Cardiac septum (tissue), 1 donor: ENCODE results near the gene PCDH15. TPM values are rescaled to one million over a fixed set of nuclear protein-coding genes. Genes with fewer than 3 reads are reported as not detected.
"Not testable (repeated sequence)": the region's sequence is repeated elsewhere in the genome, so short reads cannot be mapped to it uniquely, and the experiment has no call there.

ENCODE experiments used
- DNase-seq: peaks from one replicate; pipeline ENCODE4 v3.0.0-alpha.2; 2020; ENCODE audit warnings: low spot score
- intact Hi-C: fragments of 100-400 bp; cut with DNase I; formaldehyde crosslinking; loops from one replicate; pipeline ENCODE4 v1.14.0; 2022
- total RNA-seq: library from RNA; stranded (reverse); fragmentation: NEBNext Ultra II Directional; extraction: Animal tissue kit (Norgen Biotek cat#: 25700); gene quantifications from one replicate; pipeline ENCODE4 v1.2.1, GENCODE V29; 2021
- donor health status: DM: no; HTN: no; CAD: no.

Gene PCDH15
- total RNA-seq, 1 donor from 2014 or later, result 0.57 TPM

GRCh38 chr10:54587971-54588370, 213.1 kb downstream of the PCDH15 start:
- DNase-seq, result no peak
- intact Hi-C loops, result no loop called here

GRCh38 chr10:54585572-54585971, 215.5 kb downstream of the PCDH15 start:
- intact Hi-C loops, result no loop called here
- DNase-seq, result no peak

GRCh38 chr10:54577682-54578081, 223.3 kb downstream of the PCDH15 start:
- no peak for DNase-seq
- intact Hi-C loops, result no loop called here

DNA sequence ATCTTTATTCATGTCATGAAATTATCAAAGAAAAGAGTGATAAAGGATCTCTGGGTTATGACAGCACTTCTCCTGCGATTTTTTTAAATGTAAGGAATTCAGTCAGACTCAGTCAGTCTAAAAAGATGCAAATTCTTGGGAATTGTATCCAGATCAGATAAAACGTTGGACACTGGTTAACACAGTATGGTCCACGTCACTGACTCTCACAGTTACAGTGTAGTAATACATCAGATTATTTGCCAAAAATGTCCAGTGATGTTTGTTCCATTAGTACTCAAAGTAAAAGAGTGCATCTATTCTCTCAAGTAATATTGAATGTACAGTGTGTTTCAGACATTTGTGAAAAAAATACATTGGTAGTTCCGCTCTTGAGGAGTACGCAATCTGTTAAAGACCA, 224.5 kb downstream of the PCDH15 start:
- DNase-seq, result no peak
- intact Hi-C loops, result no loop called here

DNA sequence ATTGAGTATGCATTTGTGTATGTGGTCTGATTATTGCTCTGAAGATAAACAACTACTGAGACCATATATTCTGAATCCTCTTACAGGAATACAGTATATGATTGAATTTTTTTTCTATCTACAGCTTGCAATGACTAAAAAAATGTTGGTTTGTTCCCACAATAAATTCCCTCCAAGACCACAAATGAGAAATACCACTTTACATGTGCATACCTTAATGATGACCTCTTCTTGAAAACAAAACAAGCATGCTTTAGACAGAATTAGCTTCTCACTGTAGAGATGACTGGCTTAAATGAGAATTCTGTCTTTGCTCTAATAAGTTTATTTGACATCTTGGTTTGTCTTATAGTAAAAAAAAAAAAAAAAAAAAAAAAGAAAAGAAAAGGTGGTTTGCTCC, 241.5 kb downstream of the PCDH15 start:
- no peak for DNase-seq
- intact Hi-C loops, result no loop called here

DNA sequence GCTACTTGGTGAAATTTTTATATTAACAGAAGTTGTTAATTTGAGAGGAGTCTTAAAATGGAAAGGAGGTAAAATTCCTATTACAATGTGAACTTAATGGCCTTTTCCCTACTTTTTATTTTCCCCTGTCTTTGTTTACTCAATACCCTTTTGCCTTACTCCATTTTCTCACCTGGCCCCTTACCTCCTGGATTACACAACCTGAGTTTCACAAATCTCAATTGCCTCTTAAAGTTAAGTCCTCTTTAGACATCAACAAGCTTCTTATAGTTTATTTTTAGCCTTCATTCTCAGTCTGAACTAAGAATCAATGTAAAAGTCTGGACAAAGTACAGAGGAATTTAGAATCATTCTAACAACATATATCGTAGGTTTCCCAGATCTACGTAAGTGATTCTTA, 247.0 kb downstream of the PCDH15 start:
- DNase-seq, result no peak
- intact Hi-C loops, result no loop called here

DNA sequence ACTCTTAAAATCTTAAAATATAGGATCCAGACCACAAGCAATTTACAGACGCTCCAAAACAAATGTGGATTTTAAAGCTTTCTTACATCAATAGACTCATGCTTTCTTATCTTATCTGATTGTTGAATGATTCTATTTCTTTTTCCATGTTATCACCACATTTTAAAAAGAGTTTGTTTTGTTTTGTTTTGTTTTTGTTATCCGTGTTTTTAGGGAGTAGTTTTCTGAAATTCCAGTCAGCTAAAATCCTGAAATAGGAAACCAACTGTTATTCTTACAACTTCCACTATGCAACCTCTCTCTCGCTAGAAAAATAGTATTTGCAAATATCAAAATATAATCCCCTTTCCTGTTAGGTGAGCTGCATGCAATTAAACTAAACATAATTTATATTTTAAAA, 251.0 kb downstream of the PCDH15 start:
- DNase-seq, result no peak
- intact Hi-C loops, result no loop called here

- no peak for DNase-seq
- intact Hi-C loops, result no loop called here
Observed at GRCh38 chr10:54531296-54531695, 269.7 kb downstream of the PCDH15 start.

GRCh38 chr10:54530299-54530698, 270.7 kb downstream of the PCDH15 start:
- DNase-seq, result no peak
- intact Hi-C loops, result no loop called here

DNA sequence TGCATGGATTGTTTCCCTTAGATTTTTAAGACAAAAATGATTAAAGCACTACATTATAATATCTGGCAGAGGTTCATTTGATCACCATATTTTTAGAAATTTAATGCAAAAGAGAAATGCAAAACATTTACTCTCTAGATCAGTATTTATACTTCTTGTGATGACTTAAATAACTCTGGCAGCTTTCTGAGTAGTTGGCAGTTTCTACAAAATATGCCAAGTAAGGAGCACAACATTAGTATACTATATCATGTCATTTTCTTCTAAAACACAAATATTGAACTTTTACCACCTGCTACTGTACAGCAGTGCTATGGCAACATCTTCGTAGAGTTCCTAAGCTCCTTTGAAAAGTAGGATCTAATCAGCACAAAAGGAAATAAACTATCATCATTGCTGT, 275.2 kb downstream of the PCDH15 start:
- DNase-seq, result no peak
- intact Hi-C loops, result no loop called here

DNA sequence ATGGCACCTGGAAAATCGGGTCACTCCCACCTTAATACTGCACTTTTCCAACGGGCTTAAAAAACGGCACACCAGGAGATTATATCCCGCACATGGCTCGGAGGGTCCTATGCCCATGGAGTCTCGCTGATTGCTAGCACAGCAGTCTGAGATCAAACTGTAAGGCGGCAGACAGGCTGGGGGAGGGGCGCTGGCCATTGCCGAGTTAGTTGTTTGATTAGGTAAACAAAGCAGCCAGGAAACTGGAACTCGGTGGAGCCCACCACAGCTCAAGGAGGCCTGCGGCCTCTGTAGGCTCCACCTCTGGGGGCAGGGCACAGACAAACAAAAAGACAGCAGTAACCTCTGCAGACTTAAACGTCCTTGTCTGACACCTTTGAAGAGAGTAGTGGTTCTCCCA, 285.8 kb downstream of the PCDH15 start:
- DNase-seq, intact Hi-C loops: not testable (repeated sequence)

GRCh38 chr10:54503863-54504262, 297.2 kb downstream of the PCDH15 start:
- intact Hi-C loops, result no loop called here
- no peak for DNase-seq

DNA sequence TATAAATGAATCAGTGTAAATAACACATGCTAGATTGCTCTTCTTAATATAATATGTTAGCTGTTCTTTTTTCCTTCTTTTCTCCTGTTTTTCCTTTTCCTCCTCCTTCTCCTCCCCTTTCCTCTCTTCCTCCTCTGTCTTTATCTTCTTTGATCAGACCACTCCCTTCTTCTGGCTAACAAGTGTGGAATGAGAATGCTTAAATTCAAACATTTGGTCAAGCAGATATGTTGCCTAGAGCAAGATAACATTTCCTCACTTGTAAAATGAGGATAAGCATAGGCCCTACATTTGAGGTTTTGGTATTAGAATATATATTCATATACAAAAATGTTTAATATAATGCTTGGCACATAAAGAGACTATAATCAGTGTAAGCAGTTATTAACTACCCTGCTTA, 299.1 kb downstream of the PCDH15 start:
- intact Hi-C loops, result no loop called here

DNA sequence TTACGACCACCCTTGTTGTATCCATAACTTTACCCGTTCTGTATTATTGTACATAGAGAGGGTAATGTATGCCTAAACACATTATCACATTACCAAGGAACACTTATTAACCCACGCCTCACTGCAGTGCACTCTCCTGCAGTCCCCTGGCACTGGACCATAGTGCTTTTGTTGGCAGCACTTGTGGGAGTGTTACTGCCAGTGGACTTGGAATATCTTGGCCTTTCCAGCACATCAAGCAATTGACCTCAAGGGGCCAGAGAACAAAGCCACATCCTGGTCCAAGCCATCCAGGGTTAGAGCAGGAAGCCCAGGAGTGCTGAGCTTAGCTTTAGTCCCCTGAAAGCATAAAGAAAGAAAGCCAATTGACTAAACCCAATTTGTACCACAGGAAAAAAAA, 304.2 kb downstream of the PCDH15 start:
- DNase-seq, result no peak
- intact Hi-C loops, result no loop called here

More for the DNA sequence above, 299.1 kb downstream of the PCDH15 start:
- no peak for DNase-seq

DNA sequence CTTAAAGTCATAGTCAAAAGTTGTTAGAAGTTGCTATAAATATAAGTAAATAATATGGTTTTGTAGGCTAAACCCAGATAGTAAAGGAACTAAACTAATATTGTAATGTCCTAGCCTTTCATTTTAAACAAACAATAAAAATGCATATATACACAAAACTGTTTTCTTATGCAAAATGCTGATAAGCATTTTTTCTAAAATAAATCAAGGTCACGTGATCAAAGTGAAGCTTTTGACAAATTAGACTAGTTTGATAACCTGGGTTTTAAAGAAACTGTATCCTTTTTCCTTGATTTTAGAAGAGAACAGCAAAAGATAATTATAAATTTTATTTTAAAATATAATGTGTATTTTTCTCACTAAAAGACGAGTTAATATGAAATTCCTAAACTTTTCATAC, 313.3 kb downstream of the PCDH15 start:
- intact Hi-C loops, result no loop called here
- DNase-seq, result no peak

- DNase-seq, result no peak
- intact Hi-C loops, result no loop called here
Observed at GRCh38 chr10:54485971-54486370, 315.1 kb downstream of the PCDH15 start.

DNA sequence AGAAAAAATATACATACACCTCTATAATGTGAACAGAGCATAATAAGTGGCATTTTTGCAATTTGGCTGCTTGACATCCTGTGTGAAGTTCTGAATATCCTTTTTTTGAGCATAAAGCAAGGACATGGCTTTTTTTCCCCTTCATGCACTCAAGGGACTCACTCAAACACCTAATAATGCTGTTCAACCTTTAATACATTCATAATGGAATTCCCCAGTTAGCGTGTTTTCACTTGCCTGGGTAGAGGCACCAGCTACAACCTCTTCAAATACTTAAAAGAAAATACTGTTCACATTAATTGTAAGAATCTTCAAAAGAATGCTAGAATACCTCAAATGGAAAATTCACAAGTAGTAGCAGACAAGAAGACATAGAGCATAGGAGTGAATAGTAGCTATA, 316.8 kb downstream of the PCDH15 start:
- no peak for DNase-seq

GRCh38 chr10:54478601-54479000, 322.4 kb downstream of the PCDH15 start:
- DNase-seq, result no peak
- intact Hi-C loops, result no loop called here

More for the DNA sequence above, 316.8 kb downstream of the PCDH15 start:
- intact Hi-C loops, result no loop called here

DNA sequence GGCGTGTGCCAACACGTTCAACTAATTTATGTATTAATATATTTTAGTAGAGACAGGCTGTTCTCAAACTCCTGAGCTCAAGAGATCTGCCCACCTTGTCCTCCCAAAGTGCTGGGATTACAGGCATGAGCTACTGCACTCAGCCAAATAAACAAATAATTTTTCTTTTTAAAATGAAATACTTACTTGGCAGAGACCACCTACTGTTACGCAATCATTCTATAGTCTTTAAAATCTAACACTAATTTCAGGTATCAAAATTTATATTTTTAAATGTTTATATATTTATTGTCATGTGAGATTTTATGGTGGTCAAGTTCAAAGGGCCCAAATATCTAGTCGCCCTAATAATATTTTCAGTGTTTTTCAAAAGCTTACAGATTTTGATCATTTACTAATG, 323.3 kb downstream of the PCDH15 start:
- DNase-seq, result no peak
- intact Hi-C loops, result no loop called here

DNA sequence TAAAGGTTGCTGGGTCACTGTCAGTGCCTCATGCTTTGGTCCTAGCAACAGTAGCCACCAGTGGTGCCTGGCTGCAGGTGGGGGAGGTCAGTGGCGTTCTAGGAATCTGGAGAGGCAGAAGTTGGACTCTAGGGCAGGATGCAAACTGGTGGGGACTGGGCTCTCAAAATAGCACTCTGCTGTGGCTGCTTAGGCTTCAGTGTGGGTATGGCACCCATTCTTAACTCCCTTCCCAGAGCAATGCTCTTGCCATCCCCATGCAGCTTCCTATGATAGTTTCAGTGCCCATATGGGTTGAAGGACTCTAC, 330.8 kb downstream of the PCDH15 start:
- intact Hi-C loops, result no loop called here

DNA sequence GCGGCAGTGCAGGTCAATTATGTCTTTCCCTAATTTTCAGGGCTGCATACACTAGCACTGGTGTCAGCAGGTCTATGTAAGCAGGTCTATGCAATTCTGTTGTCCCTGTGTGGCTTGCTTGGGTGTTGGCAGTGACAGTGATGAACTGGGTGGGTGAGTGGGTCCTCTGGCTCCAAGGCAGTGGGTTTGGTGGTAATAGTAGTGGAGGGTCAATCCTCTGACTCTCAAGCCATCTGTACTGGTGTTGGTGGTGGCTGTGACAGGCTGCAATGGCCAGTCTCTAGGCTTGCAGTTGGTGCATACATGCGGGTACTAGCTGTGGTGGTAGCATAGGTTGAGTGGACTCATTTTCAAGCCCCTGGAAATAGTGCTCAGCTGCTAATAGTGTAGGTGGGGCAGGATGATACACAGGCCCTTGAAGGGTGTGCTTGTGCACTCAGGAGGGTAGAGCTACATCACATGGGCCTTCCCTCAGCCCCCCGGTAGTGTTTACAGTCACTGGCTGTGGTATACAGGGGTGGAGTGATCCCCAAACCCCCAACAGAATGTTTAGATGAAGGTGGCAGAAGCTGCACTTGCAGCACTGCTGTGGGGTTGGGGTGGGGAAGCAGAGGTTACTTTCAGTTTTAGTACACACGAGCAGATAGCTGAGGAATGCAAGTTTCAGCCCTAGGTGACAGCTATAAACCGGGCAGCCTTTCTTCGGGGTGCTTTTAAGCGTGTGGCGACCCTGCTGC, 331.3 kb downstream of the PCDH15 start:
- intact Hi-C loops, result no loop called here
- DNase-seq, result no peak

More for the DNA sequence above, 330.8 kb downstream of the PCDH15 start:
- no peak for DNase-seq

DNA sequence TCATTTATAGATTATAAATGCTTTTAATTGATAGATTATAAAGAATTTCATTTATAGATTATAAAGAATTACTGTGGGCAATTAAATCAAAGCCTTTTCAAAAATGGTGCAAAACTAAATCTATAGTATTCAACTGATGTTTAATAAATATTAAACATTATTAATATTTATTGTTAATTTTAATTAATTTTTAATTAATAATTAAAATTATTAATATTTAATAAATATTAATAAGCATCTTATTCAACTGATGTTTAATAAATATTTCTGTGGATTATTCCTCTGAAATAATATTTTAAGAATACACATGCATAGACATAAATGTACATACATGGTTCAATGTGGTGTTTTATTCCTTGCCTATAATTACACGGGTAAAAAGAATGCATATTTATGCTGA, 346.8 kb downstream of the PCDH15 start:
- intact Hi-C loops, result no loop called here
- no peak for DNase-seq
